Stimulated activated CD8-positive, alpha-beta memory T cell treated with anti-CD3 and anti-CD28 coated beads, Interleukin-12 subunit alpha, Interleukin-12 subunit beta, amount 100 ng/mL, for 24 hours (primary cell): ENCODE results near the gene GSG1L2.
"Not testable (repeated sequence)": the region's sequence is repeated elsewhere in the genome, so short reads cannot be mapped to it uniquely, and the experiment has no call there.

ENCODE experiments used
- DNase-seq: peaks from one replicate; pipeline ENCODE4 v3.0.0-alpha.2; 2020; ENCODE audit errors: extremely low read depth

The GSG1L2 gene

DNA sequence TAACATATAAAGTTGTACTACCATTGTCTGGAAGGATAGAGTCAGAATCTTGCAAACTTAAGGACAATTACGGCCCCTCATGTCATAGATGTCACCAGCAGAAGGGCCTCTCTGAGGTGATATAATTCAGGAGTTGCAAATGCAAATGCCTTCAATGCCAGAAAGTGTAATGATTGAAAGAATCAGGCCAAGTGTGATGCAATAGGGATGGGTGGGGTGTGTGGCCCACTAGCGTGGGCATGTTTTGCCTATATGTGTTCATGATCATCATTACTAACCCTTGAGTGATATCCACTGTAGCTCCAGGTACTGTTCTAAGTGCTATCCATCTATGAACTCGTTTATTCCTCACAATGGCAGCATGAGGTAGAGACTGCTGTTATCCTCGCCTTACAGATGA, 31.6 kb downstream of the GSG1L2 start:
- DNase-seq = no peak

DNA sequence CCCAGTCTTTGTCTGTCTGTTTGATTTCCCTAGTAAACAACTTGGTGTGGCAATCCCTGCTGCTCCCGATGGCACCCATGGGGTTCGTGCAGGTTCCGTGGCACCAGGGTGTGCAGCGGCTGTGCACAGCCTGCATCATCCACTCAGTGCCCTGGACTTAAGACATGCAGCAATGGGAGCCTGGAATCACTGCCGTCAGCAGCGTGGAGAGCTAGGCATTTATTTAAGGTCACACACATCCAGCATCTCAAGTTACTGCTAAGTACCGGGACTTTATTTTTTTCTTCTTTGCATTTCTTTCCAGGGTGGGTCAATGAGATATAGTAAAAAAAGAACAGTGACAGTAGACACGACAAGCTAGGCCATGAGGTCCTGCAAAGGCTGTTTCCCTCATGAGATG, 33.3 kb downstream of the GSG1L2 start:
- no peak for DNase-seq

DNA sequence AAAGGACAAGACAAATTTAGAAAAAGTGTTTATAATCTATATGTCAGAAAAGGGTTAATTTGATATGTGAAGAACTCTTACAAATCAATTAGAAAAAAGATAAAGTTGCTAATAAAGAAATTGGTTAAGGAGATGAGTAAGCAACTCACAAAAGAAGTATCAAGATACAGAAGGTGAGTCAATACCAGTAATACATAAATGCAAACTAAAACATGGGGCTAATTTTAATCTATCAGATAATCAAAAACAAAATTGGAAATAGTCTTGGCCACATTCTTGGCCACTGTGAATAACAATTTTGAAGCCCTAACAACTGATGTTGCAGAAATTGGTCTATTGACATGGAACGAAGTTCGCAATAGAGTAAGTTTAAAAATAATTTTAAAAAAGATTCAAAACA, 37.3 kb downstream of the GSG1L2 start:
- DNase-seq = no peak

DNA sequence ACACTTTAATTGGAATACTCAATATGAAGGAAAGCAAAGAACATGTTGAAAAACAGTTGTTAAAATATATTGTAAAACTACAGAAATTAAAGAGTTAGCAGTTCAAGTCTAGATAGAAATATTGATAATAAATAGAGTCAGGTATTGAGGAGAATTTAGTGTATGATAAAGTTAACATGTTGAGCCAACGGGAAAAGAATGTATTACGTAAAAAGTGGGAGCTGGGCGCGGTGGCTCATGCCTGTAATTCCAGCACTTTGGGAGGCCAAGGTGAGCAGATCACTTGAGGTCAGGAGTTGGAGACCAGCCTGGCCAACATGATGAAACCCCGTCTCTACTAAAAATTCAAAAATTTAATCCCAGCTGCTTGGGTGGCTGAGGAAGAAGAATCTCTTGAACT, 38.4 kb downstream of the GSG1L2 start:
- DNase-seq = not testable (repeated sequence)

DNA sequence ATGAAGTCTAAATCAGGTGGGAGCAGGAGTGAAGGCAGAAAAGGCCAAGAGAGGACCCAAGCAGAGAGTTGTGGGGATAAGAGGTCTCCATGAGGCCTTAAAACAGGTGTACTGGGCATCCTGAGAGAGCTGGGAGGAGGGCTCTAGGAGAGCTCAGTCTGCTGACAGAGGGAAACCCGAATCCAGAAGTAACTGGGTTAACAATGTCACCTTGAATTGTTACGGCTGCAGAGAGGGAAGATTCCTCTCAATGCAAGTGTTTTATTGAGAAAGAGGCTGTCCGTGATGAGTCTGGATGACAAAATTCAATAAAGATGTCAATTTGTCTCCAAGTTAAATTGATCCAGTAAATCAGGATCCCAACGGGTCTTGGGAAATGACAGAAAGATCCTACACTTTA, 38.8 kb downstream of the GSG1L2 start:
- no peak for DNase-seq

DNA sequence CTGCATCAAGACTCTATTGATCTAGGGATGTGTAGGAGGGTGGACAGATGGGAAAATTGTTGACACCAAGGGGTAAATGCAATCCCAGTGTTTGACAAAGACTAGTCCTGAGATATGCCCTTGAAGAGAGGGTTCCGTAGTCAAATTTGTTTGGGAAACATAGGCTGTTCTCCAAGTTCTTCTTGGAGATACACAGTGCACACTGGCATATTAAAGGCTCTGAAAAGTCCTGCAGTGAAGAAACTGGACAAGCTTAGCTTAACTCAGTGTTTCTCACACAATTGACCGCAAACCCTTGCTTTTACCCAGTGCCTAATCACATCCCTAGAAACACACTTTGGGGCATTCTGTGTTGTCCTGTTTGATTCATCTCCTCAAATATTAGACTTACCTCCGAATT, 41.3 kb downstream of the GSG1L2 start:
- DNase-seq = no peak

DNA sequence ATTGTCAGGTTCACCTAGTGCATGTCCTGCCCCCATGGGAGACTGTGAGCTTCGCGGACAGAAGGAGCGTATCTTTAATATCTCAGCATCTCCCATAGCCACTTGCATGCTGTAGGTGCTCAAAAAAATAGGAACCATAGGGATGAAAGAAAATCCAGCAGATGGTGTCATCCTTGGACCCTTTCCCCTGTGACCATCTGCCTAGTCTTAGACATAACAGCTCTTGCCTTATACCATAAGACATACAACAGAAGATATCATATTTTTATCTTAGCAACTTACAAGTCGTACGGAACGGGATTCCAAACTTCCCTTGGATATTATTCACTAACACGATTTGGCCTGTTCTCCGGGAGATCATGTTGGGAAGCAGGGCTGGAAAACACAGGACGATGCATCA, 45.0 kb downstream of the GSG1L2 start:
- no peak for DNase-seq

DNA sequence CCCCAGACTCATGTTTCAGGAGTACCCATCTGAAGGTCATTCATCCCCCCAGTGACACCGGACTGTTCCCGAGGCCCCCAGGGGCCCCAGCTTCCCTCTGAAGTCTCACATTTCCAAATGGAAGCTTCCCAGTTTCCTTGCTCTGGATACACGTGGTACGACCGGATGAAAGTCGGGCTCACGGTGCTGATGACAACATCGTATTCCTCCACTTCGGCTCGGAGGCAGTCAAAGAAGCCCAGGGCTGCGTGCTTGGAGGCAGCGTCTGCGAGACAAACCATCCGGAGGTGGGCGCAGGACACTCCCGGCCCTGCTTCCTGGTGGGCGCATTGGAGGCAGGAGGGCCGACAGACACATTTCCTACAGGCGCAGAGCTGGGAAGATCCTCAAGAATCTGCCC, 49.2 kb downstream of the GSG1L2 start:
- DNase-seq = no peak

DNA sequence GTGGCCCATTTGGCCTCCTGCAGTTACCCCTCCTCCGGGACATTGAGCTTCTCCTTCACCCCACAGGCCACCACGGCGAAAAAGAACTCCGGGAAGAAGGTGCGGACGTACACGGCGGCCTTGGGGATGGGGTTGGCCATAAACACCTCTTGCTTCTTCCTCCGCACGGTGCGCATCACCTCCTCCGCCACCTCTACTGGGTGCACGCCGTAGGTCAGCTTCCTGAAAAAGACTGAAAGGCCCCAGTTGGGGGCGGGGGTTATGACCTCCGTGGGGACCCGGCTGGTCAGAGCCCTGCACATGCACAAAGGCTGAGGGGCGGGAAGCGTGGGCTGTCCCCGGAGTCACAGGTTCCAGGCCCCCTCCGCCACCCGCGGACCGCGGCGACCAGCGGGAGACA, 50.4 kb downstream of the GSG1L2 start:
- DNase-seq = no peak

DNA sequence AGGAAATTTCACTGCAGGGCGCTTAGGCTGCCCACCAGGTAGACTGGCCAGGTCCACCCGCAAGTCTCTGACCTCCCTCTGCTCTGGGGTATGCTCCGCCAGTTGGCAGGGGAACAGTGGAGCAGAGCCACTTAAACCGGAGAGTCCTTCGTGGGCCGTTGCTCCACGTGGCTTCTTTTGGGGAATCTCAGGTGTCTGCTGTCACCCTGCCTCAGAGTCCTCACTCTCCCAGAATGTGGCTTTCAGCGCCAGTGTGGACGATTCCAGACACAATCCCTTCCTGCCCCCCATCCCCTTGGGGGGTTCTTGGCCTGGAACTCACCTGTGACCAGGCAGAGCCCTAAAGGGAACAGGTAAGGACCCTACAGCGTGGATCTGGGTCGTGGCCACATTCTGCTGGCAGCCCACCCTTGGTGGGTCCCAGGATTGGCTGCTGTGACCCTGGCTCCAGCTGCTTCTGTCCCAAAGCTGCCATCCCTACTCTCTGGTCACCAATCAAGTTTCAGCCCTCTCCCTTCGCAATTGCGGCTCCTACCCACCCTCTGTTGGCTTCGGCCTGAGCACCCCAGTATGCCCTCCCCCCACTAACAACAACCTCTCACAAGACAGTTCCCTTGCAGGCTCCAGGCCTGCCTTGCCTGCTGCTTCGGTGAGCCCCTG, 52.7 kb downstream of the GSG1L2 start:
- no peak for DNase-seq

DNA sequence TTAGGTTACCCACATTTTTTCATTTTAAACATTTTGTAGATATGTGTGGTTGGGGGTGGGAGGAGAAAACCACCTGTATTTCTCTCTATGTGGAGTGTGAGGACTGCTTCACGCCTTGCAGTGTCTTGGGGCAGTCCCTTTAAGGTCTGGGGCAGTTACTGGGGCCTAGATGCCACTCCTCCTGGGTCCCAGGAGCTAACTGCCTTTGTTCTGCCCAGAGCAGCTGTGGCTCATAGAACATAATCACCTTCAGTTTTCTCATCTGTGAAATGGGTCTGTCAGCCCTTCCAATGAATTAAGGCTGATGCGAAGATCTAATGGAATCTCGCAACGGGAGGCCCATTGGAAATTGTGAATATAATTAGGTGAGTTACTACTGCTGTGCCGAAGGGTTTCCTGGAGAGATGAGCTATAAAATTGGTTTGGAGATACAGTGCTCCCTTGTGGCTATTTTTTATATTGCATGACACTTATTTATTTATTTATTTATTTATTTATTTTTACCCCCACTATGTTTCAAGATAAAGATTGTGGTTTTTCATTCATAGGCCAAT, 53.4 kb downstream of the GSG1L2 start:
- DNase-seq = no peak

DNA sequence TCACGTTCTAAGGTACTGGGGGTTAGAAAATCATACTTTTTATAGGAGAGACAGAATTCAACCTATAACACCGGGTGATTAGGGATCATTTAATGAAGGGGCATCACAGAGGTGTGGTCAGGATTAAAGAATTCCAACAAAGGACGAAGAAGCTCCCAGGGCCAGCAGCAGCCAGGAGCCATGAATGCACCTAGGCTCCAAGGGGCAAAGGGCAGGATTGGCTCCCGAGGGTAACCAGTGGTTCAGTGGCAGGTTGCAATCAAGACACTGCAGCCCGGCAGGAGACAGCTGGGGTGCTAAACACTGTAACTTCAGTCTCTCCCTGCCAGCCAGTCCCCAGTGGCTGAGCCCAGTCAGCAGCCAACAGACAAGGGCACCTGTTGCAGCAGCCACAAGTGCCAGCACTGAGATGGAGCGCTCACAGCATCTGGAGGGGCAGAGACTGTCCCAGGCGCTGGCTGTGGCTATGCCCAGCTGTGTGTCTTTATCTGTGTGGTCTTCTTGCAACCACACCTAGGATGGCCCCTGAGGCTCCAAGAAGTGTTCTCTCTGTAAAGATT, 54.4 kb downstream of the GSG1L2 start:
- no peak for DNase-seq

DNA sequence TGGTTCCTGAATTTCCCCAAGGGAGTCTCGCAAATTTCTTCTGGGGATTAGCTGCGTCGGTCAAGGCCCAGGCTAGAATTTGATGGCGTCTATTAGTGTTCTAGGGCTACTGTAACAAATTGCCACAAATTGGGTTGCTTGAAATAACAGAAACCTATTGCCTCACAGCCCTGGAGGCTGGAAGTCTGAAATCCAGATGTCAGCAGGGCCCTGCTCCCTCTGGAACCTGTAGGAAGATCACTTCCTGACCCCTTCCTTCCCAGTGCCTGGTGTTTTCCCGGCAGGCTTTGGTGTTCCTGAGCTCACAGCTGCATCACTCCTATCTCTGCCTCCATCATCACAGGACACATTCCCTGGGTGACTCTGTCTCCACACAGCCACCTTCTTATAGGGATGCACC, 54.9 kb downstream of the GSG1L2 start:
- DNase-seq = no peak

DNA sequence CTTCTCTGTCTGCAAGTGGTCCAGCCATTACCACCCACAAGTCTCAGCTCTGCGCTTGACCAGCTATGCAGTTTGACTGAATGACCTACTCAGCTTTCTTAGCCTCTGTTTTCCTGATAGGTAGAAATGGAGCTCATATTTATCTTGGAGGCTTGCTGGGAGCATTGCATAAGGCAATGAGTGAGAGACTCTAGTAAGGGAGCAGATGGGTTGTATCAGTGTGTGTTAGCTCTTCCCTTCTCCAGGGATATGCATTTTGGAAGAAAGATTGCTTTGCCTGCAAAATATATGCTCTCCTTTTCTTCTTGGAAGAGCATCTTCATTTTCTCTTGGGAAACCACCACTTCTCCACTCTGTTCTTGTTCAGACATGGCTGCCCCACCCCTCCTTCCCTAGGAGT, 56.6 kb downstream of the GSG1L2 start:
- DNase-seq = no peak

DNA sequence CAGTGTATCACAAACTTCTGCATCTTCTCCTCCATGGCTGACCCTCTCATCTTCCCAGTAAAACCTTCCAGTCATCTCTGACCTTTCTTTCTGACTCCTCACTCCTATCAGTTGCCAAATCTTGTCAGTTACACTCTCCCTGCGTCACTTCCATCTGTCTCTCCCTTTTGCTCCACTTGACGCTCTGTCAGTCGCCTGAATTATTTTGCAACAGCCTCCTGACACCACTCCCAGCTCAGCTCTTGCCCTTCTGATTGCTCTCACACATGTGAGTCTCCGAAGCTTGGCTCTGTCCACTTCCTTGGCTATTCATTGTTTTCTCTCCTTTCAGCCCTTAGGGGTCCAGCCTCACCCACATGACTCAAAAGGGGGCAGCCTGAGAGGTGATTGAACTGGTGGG, 58.2 kb downstream of the GSG1L2 start:
- no peak for DNase-seq

DNA sequence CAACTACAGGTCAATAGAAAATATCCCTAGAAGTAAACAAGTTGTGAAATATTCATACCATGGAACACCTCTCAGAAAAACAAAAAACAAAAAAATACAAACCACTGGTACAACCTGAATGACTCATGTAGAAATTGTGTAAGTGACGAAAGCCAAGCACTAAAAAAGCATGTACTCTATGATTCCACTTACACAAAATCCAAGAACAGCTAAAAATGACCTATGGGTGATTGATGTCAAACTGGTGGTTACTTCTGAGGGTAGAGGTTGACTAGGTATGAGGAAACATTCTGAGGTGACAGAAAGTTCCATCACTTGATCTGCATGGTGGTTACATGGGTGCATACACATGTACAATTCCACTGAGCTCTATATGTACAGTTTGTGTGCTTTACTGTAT, 61.6 kb downstream of the GSG1L2 start:
- DNase-seq = no peak

DNA sequence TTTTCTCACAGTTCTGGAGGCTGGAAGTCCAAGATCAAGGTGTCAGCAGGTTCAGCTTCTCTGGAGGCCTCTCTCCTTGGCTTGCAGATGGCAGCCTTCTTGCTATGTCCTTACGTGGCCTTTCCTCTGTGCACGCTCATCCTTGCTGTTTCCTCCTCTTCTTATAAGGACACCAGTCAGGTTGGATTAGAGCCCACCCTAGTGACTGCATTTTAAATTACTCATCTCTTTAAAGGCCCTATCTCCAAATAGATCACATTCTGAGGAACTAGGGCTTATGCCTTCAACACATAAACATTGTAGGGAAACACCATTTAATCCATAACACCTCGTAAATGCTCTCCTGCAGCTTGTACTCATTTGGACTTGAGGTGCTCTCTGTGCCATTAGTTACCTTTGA, 66.8 kb downstream of the GSG1L2 start:
- DNase-seq = no peak
